Peyer's patch (tissue), 4 donors: Measurements from ENCODE around the gene RNPC3. TPM values are rescaled to one million over a fixed set of nuclear protein-coding genes. Genes with fewer than 3 reads are reported as not detected.
A peak's percentile ranks its signal among the peaks of the same experiment; 100 is the strongest.
"Not testable (repeated sequence)": the region's sequence is repeated elsewhere in the genome, so short reads cannot be mapped to it uniquely, and the experiment has no call there.

Experiments
- DNase-seq, 3 donors: peaks; one replicate each; pipeline ENCODE4 v3.0.0-alpha.2; 2017 to 2019
- H3K27ac ChIP-seq, 4 donors: fragments of 200-600 bp; sonication (generic); one replicate each; pipeline ENCODE4 v1.5.1; 2016 to 2019
- H3K27me3 ChIP-seq, 2 donors: fragments of 200-600 bp; sonication (generic); one replicate each; pipeline ENCODE4 v1.5.1; 2019
- H3K36me3 ChIP-seq, 3 donors: fragments of 200-600 bp; sonication (generic); one replicate each; pipeline ENCODE4 v1.5.1; 2016 to 2019
- H3K4me1 ChIP-seq, 4 donors: fragments of 200-600 bp; sonication (generic); one replicate each; pipeline ENCODE4 v1.5.1; 2016 to 2019
- H3K4me3 ChIP-seq, 4 donors: fragments of 200-600 bp; sonication (generic); 1 replicate in 3 of 4; 2 replicates in 1 of 4; pipeline ENCODE4 v1.5.1; 2016 to 2019; ENCODE audit warnings: mild to moderate bottlenecking in 1 of 4
- H3K9me3 ChIP-seq, 4 donors: fragments of 200-600 bp; sonication (generic); one replicate each; pipeline ENCODE4 v1.5.1; 2016 to 2019; ENCODE audit warnings: mild to moderate bottlenecking in 1 of 4
- CTCF ChIP-seq, 6 experiments: fragments of 450-650 bp in 4 of 6; fragments of 200-600 bp in 2 of 6; sonication (generic) in 1 of 6; IDR thresholded peaks; one replicate each; pipeline ENCODE4 v1.5.1; 2017 to 2019; ENCODE audit warnings: antibody characterized with exemption in 6 of 6, mild to moderate bottlenecking in 3 of 6, moderate library complexity in 1 of 6
- POLR2A ChIP-seq, 2 donors: fragments of 450-650 bp; IDR thresholded peaks; one replicate each; pipeline ENCODE4 v1.5.1; 2017; ENCODE audit warnings: antibody characterized with exemption in 2 of 2, mild to moderate bottlenecking in 2 of 2, moderate library complexity in 2 of 2
- total RNA-seq, 4 donors: library from RNA; depleted of rRNA; stranded (reverse); fragments of >200 nt; gene quantifications; one replicate each; pipeline ENCODE4 v1.1.0, GENCODE V29; 2016

Gene RNPC3
- total RNA-seq, 4 donors from 2014 or later: 49.0 to 158 (median 73.4) TPM

GRCh38 chr1:103561643-103562395 is 36.3 kb downstream of the RNPC3 start:
- no peak for DNase-seq
- H3K36me3 ChIP-seq: no peaks in the 10 kb centered on the region
- peak overlapping the region in 2 of 4 donors; percentile 26 to 50 for H3K27ac ChIP-seq
- no peak overlapping the region for H3K4me3 ChIP-seq
- peaks cover 0 to 8% (median 0%) of the 10 kb centered on the region in 4 donors for H3K4me1 ChIP-seq
- H3K27me3 ChIP-seq: no peaks in the 10 kb centered on the region
- no peaks in the 10 kb centered on the region for H3K9me3 ChIP-seq
- no peak for TF ChIP-seq CTCF (IDR thresholded peaks at IDR 0.05)

GRCh38 chr1:103563056-103563455 is 37.6 kb downstream of the RNPC3 start:
- H3K4me3 ChIP-seq: no peak overlapping the region
- H3K4me1 ChIP-seq: peaks cover 0 to 8% (median 0%) of the 10 kb centered on the region in 4 donors
- H3K27me3 ChIP-seq: no peaks in the 10 kb centered on the region
- H3K27ac ChIP-seq: peak overlapping the region in 2 of 4 donors; percentile 26 to 46
- H3K36me3 ChIP-seq: no peaks in the 10 kb centered on the region
- no peaks in the 10 kb centered on the region for H3K9me3 ChIP-seq
- TF ChIP-seq POLR2A (IDR thresholded peaks at IDR 0.05): no peak
- TF ChIP-seq CTCF (IDR thresholded peaks at IDR 0.05): no peak
- no peak for DNase-seq

- H3K27me3 ChIP-seq: no peaks in the 10 kb centered on the region
- H3K4me3 ChIP-seq: no peak overlapping the region
- peaks cover 0 to 5% (median 0%) of the 10 kb centered on the region in 3 donors for H3K36me3 ChIP-seq
- H3K27ac ChIP-seq: no peak overlapping the region
- DNase-seq: no peak
- TF ChIP-seq CTCF (IDR thresholded peaks at IDR 0.05) (no peak), POLR2A (IDR thresholded peaks at IDR 0.05) (no peak)
- H3K9me3 ChIP-seq: no peaks in the 10 kb centered on the region
- no peaks in the 10 kb centered on the region for H3K4me1 ChIP-seq
Measured at GRCh38 chr1:103569493-103569892, 44.0 kb downstream of the RNPC3 start.

- H3K27ac ChIP-seq, H3K4me3 ChIP-seq, H3K4me1 ChIP-seq, H3K27me3 ChIP-seq, DNase-seq, H3K36me3 ChIP-seq, H3K9me3 ChIP-seq: not testable (repeated sequence)
Measured at GRCh38 chr1:103571289-103571688, 45.8 kb downstream of the RNPC3 start, which contains the start of gene AMY2B. AMY2B (plus strand) TSS chr1:103571589; CDS start chr1:103571603, 14 bp downstream.

- Histone ChIP-seq H3K4me1 (no peaks in the 10 kb centered on the region), H3K4me3 (no peak overlapping the region), H3K27ac (no peak overlapping the region), H3K27me3 (no peaks in the 10 kb centered on the region), H3K36me3 (no peaks in the 10 kb centered on the region), H3K9me3 (no peaks in the 10 kb centered on the region)
- TF ChIP-seq POLR2A (IDR thresholded peaks at IDR 0.05): no peak
- no peak for TF ChIP-seq CTCF (IDR thresholded peaks at IDR 0.05)
- no peak for DNase-seq
Measured at GRCh38 chr1:103576065-103576464, 50.6 kb downstream of the RNPC3 start.

GRCh38 chr1:103576784-103577183 is 51.3 kb downstream of the RNPC3 start:
- H3K4me1 ChIP-seq, H3K4me3 ChIP-seq, DNase-seq, H3K36me3 ChIP-seq, H3K27ac ChIP-seq, H3K9me3 ChIP-seq, H3K27me3 ChIP-seq: not testable (repeated sequence)

- TF ChIP-seq CTCF (IDR thresholded peaks at IDR 0.05) (no peak), POLR2A (IDR thresholded peaks at IDR 0.05) (no peak)
- Histone ChIP-seq H3K27me3 (no peaks in the 10 kb centered on the region), H3K27ac (no peak overlapping the region), H3K9me3 (no peaks in the 10 kb centered on the region), H3K4me1 (no peaks in the 10 kb centered on the region), H3K4me3 (no peak overlapping the region), H3K36me3 (no peaks in the 10 kb centered on the region)
- DNase-seq: no peak
Measured at GRCh38 chr1:103582464-103582863, 57.0 kb downstream of the RNPC3 start.
